Measurements from ENCODE around the gene ANKRD13C. TPM values are rescaled to one million over a fixed set of nuclear protein-coding genes. Genes with fewer than 3 reads are reported as not detected.
A peak's percentile ranks its signal among the peaks of the same experiment; 100 is the strongest.

ANKRD13C gene
- total RNA-seq, 1 experiment from 2014 or later: 14.4 TPM

GRCh38 chr1:70331962-70332361 is 22.6 kb downstream of the ANKRD13C start:
- no peaks in the 10 kb centered on the region for H3K27me3 ChIP-seq (replicated peaks; ENCODE audit: control insufficient read depth, insufficient read depth, low read length)
- H3K4me3 ChIP-seq (ENCODE audit: low read depth, low read length): no peak overlapping the region
- Mint-ChIP-seq H3K27ac (ENCODE audit: unreplicated experiment) (no peak overlapping the region), H3K36me3 (ENCODE audit: insufficient read depth, unreplicated experiment) (peaks cover 4% of the 10 kb centered on the region), H3K9me3 (ENCODE audit: unreplicated experiment) (no peaks in the 10 kb centered on the region), H3K4me1 (ENCODE audit: low read depth, unreplicated experiment) (peaks cover 7% of the 10 kb centered on the region), H3K4me3 (ENCODE audit: unreplicated experiment) (no peak overlapping the region), H3K27me3 (ENCODE audit: insufficient read depth, unreplicated experiment) (no peaks in the 10 kb centered on the region)
- TF ChIP-seq CTCF (IDR thresholded peaks at IDR 0.05; ENCODE audit: insufficient read depth in 1 of 2, low read depth in 1 of 2, low read length in 1 of 2, severe bottlenecking in 1 of 2, unreplicated experiment in 1 of 2): no peak
- no peaks in the 10 kb centered on the region for H3K36me3 ChIP-seq (ENCODE audit: control insufficient read depth, insufficient read depth, low read length)
- no peak for DNase-seq
- ChIA-PET POLR2A (no interaction called here), CTCF (no interaction called here)
- H3K9me3 ChIP-seq: no peaks in the 10 kb centered on the region
- intact Hi-C loops (cut with micrococcal nuclease; ENCODE audit: unreplicated experiment): no loop called here
- no TSS peak for BruUV-seq (replicated peaks)
- peaks cover 7% of the 10 kb centered on the region for H3K4me1 ChIP-seq

GRCh38 chr1:70327306-70328076 is 27.0 kb downstream of the ANKRD13C start:
- DNase-seq: no peak
- CTCF ChIA-PET: no interaction called here
- no peaks in the 10 kb centered on the region for H3K27me3 Mint-ChIP-seq (ENCODE audit: insufficient read depth, unreplicated experiment)
- POLR2A ChIA-PET: no interaction called here
- H3K27me3 ChIP-seq (replicated peaks; ENCODE audit: control insufficient read depth, insufficient read depth, low read length): no peaks in the 10 kb centered on the region
- BruUV-seq (replicated peaks): no TSS peak
- H3K4me1 ChIP-seq: no peaks in the 10 kb centered on the region
- H3K27ac Mint-ChIP-seq (ENCODE audit: unreplicated experiment): no peak overlapping the region
- TF ChIP-seq CTCF (IDR thresholded peaks at IDR 0.05; ENCODE audit: insufficient read depth in 1 of 2, low read depth in 1 of 2, low read length in 1 of 2, severe bottlenecking in 1 of 2, unreplicated experiment in 1 of 2): no peak
- no peaks in the 10 kb centered on the region for H3K9me3 ChIP-seq
- no peaks in the 10 kb centered on the region for H3K36me3 ChIP-seq (ENCODE audit: control insufficient read depth, insufficient read depth, low read length)
- no peaks in the 10 kb centered on the region for H3K9me3 Mint-ChIP-seq (ENCODE audit: unreplicated experiment)
- no peaks in the 10 kb centered on the region for H3K4me1 Mint-ChIP-seq (ENCODE audit: low read depth, unreplicated experiment)
- no peak overlapping the region for H3K4me3 ChIP-seq (ENCODE audit: low read depth, low read length)
- H3K4me3 Mint-ChIP-seq (ENCODE audit: unreplicated experiment): no peak overlapping the region
- intact Hi-C loops (cut with micrococcal nuclease; ENCODE audit: unreplicated experiment): no loop called here
- H3K36me3 Mint-ChIP-seq (ENCODE audit: insufficient read depth, unreplicated experiment): no peaks in the 10 kb centered on the region

GRCh38 chr1:70324683-70325082 is 29.8 kb downstream of the ANKRD13C start:
- H3K9me3 Mint-ChIP-seq (ENCODE audit: unreplicated experiment): no peaks in the 10 kb centered on the region
- no peaks in the 10 kb centered on the region for H3K36me3 Mint-ChIP-seq (ENCODE audit: insufficient read depth, unreplicated experiment)
- POLR2A ChIA-PET: no interaction called here
- H3K36me3 ChIP-seq (ENCODE audit: control insufficient read depth, insufficient read depth, low read length): no peaks in the 10 kb centered on the region
- no peaks in the 10 kb centered on the region for H3K27me3 Mint-ChIP-seq (ENCODE audit: insufficient read depth, unreplicated experiment)
- no peak overlapping the region for H3K4me3 Mint-ChIP-seq (ENCODE audit: unreplicated experiment)
- CTCF ChIA-PET: no interaction called here
- BruUV-seq (replicated peaks): no TSS peak
- peaks cover 5% of the 10 kb centered on the region for H3K4me1 Mint-ChIP-seq (ENCODE audit: low read depth, unreplicated experiment)
- no peak overlapping the region for H3K27ac Mint-ChIP-seq (ENCODE audit: unreplicated experiment)
- H3K4me1 ChIP-seq: no peaks in the 10 kb centered on the region
- H3K4me3 ChIP-seq (ENCODE audit: low read depth, low read length): no peak overlapping the region
- H3K9me3 ChIP-seq: no peaks in the 10 kb centered on the region
- H3K27me3 ChIP-seq (replicated peaks; ENCODE audit: control insufficient read depth, insufficient read depth, low read length): no peaks in the 10 kb centered on the region
- TF ChIP-seq CTCF (IDR thresholded peaks at IDR 0.05; ENCODE audit: insufficient read depth in 1 of 2, low read depth in 1 of 2, low read length in 1 of 2, severe bottlenecking in 1 of 2, unreplicated experiment in 1 of 2): peak in 1 of 2 experiments; percentile 3
- intact Hi-C loops (cut with micrococcal nuclease; ENCODE audit: unreplicated experiment): no loop called here
- peak in 1 of 2 experiments; percentile 10 for DNase-seq

Data from Caco-2 (cell line).